Stimulated activated CD4-positive, alpha-beta T cell treated with anti-CD3 and anti-CD28 coated beads, Interleukin-2, amount 100 ng/mL, for 48 hours (primary cell): ENCODE data around the gene SEH1L.
"Not testable (repeated sequence)": the region's sequence is repeated elsewhere in the genome, so short reads cannot be mapped to it uniquely, and the experiment has no call there.

Source experiments
- DNase-seq, 2 donors: peaks; one replicate each; pipeline ENCODE4 v3.0.0-alpha.2; 2020

SEH1L gene

GRCh38 chr18:12997330-12997729 is 49.5 kb downstream of the SEH1L start:
- not testable (repeated sequence) for DNase-seq

DNA sequence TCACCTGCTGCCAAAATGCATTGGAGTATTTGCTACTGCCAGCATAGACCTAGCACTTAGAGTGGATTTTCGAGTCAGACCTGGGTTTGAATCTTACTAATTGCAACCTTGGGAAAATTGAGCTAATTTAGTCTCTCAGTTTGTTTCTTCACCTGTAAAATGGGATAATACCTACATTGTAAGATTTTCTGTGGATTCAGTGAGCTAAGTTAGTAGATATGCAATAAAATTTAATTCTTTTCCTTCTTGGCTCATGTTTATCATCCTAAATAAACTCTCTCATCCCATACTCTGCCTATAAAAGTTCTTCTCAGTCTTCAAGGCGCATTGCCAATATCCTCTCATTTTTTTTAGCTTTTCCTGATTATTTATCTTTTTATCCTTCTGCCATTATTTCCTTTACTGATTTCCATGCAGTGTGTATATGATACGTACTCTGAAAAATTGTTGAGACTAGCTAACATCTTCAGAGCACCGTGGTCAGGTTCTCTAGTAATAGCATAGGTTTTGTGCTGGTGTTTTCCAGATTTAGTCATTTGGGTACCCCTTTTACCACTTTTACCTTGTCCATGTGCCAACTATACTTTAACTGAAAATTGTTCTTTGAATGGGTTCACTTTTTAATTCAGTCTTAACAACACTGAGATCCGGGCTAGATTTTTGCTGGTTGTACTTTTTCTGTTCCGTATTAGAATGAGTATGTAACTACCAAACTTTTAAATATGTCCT is 50.7 kb downstream of the SEH1L start:
- no peak for DNase-seq

DNA sequence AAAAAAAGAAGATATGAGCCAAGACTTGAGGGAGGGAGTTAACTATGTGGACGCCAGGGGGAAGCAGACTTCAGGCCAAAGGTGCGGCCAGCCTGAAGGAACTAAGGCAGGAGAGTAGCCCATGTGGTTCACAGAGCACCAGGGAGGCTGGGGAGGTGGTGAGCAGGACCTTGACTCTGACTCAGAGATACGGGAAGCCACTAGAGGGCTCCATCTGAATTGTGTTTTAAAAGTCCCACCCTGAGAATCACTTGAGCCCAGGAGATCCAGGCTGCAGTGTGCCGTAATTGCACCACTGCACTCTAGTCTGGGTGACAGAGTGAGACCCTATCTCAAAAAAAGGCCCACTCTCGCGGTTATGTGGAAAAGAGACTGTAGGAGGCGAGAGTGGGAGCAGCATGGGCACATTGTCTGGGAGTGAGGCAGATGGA is 55.7 kb downstream of the SEH1L start:
- no peak for DNase-seq

- DNase-seq, result no peak
Measured at GRCh38 chr18:13004396-13004795, 56.6 kb downstream of the SEH1L start.

DNA sequence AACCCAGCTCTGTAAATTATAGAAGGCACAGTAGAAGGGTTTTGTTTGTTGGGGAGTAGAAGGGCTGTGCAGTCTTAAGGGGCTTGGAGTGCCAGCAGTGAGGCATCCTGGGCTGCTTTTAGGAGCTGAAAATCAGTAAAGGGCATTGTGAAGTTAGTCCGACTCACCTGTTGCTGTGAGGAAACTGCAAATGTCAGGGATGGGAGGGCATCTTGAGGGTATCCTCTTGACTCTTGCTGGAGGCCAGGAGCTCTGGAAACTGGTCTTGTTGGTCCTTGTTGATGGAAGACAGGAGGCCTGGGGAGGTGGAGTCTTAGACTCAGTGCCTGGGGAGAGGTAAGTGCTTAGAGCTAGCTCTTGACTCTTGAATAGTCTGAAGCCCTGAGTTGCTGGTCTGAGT is 57.5 kb downstream of the SEH1L start:
- no peak for DNase-seq

DNA sequence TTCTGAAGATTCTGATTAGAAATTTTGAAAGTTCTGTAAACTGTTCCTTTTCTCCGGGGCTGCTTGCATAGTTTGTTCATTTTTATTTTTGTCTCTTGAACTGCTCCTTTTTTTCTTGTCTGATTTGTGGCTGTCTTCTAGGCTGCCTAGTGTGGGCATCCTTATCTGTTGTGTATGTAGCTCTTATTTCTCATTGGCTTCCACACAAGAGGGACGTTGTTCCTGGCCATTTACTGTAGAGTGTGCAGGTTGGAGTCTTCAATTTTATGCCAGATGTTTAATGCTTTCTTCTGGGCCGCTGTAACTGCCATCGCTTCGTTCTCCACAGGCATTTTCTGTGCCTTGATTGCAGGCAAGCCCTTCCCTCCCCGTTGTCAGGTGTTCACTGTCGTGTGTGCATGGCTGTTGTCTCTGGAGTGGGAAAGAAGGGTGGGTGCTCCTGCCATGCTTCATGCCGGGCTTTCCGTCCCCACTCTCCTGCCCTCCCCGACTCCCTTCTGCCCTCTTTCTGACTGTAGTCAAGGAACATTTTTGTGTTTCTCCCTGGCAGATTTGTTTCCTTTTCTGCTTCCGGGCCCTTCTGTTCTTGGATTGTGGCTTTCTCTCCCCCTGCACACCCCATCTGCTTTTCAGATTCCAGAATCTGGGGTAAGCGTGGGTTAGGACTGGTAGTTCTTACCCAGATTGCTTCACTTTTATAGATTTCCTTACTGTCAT is 58.9 kb downstream of the SEH1L start:
- DNase-seq, result no peak

DNA sequence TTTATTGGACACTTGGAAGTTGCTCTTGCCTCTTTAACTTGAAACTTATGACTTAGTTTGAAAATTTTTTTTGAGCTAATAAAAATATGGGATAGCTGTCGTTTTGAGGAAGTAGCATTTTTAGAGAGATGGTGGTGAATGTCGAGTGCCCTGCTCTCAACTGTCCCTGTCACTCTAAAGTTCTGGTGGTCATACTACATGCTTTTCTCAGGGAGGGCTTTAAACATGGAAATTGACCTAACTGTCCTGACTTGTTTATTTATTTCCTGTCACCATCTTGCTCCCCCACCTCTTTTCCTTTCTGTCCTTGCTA is 59.4 kb downstream of the SEH1L start:
- no peak for DNase-seq

GRCh38 chr18:13011719-13012118 is 63.9 kb downstream of the SEH1L start:
- DNase-seq, result no peak

GRCh38 chr18:13014232-13014631 is 66.4 kb downstream of the SEH1L start:
- DNase-seq, result no peak

DNA sequence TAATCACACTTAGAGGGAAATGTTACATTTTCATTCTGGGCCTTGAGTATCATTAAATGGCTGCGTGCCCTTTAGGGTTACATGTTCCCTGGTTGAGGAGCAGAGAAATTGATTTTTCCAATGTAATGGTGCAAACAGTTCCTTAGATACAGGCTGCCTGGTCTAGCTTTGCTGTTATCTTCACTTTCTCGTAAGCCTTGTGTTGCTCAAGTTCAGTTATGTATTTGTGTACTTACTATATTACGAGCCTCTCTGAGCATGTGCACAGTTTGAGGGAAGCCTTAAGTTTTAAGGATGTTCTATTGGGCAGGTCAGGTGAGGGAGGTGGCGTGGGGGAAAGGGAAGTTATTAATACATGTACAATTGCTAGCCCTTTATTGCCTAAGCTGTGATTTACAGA is 67.0 kb downstream of the SEH1L start:
- DNase-seq, result no peak

- no peak for DNase-seq
Measured at GRCh38 chr18:13017247-13017875, 69.5 kb downstream of the SEH1L start.

DNA sequence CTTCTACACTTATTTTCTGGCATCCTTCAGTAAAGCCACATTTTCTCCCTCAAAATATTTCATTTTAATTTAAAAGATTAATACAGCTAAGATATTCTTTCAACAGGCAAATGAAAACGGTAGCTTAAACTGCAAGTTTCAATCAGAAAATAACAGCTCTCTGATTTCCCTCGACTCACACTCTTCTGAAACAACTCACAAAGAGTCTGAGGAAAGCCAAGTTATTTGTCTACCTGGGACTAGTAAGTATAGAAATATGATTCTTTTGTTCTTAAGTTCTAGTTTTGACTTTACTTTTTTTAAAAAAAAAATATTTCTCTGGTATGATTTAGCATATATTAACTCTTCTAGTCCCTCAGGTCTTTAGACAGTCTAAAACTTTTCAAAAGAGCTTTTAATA is 70.6 kb downstream of the SEH1L start:
- DNase-seq, result no peak

DNA sequence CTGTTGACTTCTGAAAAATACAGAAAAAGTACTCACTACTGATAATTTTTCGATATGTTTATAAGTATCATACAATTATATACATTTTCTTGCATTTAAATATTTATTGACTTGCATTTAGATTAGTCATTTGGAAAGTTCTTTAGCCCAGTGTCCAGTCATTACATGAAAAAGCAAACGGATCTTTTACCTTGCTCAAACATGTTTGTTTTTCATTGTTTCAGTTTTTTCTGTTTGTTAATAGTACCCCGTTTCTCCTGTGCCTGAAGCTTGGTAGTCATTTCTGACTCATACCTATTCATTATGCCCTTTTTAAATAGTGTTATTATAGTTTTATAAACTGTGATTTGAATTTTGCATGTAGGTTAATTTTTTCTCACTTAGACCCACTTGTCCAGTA is 71.5 kb downstream of the SEH1L start:
- no peak for DNase-seq

DNA sequence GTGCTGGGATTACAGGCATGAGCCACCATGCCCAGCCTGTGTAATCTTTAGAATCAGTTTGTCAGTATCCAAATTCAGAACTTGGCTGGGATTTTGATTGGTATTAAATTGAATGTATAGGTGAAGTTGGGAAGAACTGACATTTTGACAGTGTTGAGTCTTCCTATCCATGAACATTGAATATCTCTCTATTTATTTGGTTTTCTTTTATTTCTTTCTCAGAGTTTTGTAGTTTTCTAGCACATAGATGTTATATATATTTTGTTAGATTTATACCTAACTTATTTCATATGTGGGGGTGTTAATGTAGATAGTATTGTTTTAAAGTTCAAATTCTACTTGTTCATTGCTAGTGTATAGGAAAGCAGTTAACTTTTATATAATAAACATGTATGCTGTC is 74.8 kb downstream of the SEH1L start:
- no peak for DNase-seq

DNA sequence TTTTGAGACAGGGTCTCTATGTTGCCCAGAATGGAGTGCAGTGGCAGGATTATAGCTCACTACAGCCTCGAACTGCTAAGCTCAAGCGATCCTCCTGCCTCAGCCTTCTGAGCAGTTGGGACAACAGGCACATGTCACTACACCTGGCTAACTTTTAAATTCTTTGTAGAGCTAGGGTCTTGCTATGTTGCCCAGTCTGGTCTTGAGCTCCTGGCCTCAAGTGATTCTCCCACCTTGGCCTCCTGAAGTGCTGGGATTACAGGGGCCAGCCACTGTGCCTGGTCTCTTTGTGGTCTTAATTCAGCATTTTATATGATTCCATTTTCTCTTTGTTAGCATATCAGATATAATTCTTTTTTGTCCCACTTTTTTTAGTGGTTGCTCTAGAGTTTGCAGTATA is 77.4 kb downstream of the SEH1L start:
- DNase-seq, result no peak

GRCh38 chr18:13026583-13027270 is 78.9 kb downstream of the SEH1L start:
- no peak for DNase-seq

GRCh38 chr18:13028869-13029268 is 81.1 kb downstream of the SEH1L start:
- no peak for DNase-seq

GRCh38 chr18:13032173-13032572 is 84.4 kb downstream of the SEH1L start:
- DNase-seq, result no peak

DNA sequence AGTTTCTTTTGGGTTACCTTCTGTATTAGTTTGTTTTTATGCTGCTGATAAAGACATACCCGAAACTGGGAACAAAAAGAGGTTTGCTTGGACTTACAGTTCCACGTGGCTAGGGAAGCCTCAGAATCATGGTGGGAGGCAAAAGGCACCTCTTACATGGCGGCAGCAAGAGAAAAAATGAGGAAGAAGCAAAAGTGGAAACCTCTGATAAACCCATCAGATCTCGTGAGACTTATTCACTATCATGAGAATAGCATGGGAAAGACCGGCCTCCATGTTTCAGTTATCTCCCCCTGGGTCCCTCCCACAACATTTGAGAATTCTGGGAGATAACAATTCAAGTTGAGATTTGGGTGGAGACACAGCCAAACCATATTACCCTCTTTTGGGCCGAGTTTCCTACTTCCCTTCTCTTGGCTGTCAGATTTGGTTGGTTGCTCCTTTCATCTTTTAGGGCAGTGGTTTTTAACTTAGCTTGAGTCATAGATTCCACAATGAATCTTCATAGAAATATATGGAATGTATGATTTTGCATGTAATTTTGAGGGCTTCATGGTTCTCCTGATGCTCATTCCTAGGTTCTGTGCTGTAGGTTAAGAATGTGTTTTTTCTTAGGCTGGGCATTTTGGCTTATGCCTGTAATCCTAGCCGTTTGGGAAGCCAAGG is 87.6 kb downstream of the SEH1L start:
- DNase-seq, result no peak

DNA sequence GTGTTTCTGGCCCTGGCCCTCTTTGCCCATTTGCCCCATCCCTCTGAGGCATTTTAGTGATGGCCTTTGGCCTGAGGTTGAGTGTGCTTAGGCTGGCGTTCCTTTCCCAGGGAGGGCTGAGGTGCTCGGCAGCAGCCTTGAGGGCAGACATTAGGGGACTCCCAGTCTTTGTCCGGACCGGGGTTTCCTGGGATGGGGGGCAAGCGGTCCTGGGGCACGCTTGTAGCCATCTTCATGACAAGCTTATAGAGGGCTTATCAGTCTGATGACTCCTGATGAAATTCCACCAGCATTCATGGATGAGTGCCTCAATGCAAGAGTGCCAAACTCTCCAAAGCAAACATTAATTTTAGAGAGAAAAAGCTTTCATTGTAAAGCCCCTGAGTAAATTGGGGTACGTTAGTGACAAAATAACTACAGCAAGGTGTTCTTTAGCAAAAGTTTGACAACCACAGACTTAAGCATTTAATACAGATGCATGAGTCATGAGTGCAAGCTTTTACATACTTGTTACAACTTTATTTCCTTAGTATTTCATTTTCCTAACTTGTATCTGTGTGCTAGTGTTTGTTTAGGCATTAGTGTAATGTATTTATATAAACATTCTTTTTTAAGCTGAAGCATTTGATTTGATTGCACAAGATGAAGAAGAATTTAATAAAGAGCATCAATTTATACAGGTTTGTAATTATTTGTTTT is 89.0 kb downstream of the SEH1L start:
- DNase-seq, result no peak
